Measurements from ENCODE around the gene ABCD4. TPM values are rescaled to one million over a fixed set of nuclear protein-coding genes. Genes with fewer than 3 reads are reported as not detected.

The ABCD4 gene
- total and polyA plus RNA-seq, 2 donors = 28.3 to 95.7 TPM

GRCh38 chr14:74267588-74267987 is 35.1 kb downstream of the ABCD4 start:
- DNase-seq (ENCODE audit: low read depth in 6 of 9, low spot score in 9 of 9) = no peak
- Histone ChIP-seq H3K4me3 (ENCODE audit: low read length in 2 of 2) (no peak overlapping the region), H3K9me3 (ENCODE audit: control insufficient read depth in 2 of 2, insufficient read depth in 1 of 2, low read length in 1 of 2) (no peaks in the 10 kb centered on the region), H3K36me3 (ENCODE audit: control insufficient read depth in 2 of 2, insufficient read depth in 2 of 2, low read length in 1 of 2) (no peaks in the 10 kb centered on the region), H3K4me1 (ENCODE audit: control insufficient read depth in 2 of 2, insufficient read depth in 2 of 2, low read length in 2 of 2) (no peaks in the 10 kb centered on the region), H3K27me3 (ENCODE audit: control insufficient read depth in 2 of 2, insufficient read depth in 1 of 2, low read length in 1 of 2) (peaks cover 0 to 18% of the 10 kb centered on the region in 2 donors), H3K27ac (ENCODE audit: low read depth in 1 of 2, low read length in 1 of 2) (no peak overlapping the region)
- WGBS = 85% methylated on average over 3 of the region's 3 CpGs

GRCh38 chr14:74265301-74265965 is 37.3 kb downstream of the ABCD4 start:
- no peaks in the 10 kb centered on the region for H3K9me3 ChIP-seq (ENCODE audit: control insufficient read depth in 2 of 2, insufficient read depth in 1 of 2, low read length in 1 of 2)
- H3K36me3 ChIP-seq (ENCODE audit: control insufficient read depth in 2 of 2, insufficient read depth in 2 of 2, low read length in 1 of 2) = no peaks in the 10 kb centered on the region
- H3K4me1 ChIP-seq (ENCODE audit: control insufficient read depth in 2 of 2, insufficient read depth in 2 of 2, low read length in 2 of 2) = no peaks in the 10 kb centered on the region
- no peak overlapping the region for H3K4me3 ChIP-seq (ENCODE audit: low read length in 2 of 2)
- DNase-seq (ENCODE audit: low read depth in 6 of 9, low spot score in 9 of 9) = no peak
- WGBS = 87% methylated on average over 13 of the region's 13 CpGs
- peaks cover 0 to 19% of the 10 kb centered on the region in 2 donors for H3K27me3 ChIP-seq (ENCODE audit: control insufficient read depth in 2 of 2, insufficient read depth in 1 of 2, low read length in 1 of 2)
- H3K27ac ChIP-seq (ENCODE audit: low read depth in 1 of 2, low read length in 1 of 2) = no peak overlapping the region

DNA sequence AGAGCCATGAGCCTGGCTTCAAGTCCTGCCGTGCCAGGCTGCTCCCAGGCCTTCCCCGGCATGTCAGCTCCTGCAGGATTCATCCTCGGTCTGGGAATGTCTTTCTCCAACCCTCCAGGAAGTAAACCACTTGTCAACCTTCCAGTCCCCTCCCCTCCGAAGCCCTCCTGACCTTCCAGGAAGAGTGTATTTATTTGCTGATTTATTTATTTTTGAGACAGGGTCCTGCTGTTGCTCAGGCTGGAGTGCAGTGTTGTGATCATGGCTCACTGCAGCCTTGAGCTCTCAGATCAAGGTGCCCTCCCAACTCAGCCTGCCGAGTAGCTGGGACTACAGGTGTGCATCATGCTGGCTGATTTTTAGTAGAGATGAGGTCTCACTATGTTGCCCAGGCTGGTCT is 38.8 kb downstream of the ABCD4 start:
- DNase-seq (ENCODE audit: low read depth in 6 of 9, low spot score in 9 of 9) = no peak
- Histone ChIP-seq H3K36me3 (ENCODE audit: control insufficient read depth in 2 of 2, insufficient read depth in 2 of 2, low read length in 1 of 2) (no peaks in the 10 kb centered on the region), H3K4me1 (ENCODE audit: control insufficient read depth in 2 of 2, insufficient read depth in 2 of 2, low read length in 2 of 2) (no peaks in the 10 kb centered on the region), H3K27me3 (ENCODE audit: control insufficient read depth in 2 of 2, insufficient read depth in 1 of 2, low read length in 1 of 2) (peaks cover 0 to 33% of the 10 kb centered on the region in 2 donors), H3K4me3 (ENCODE audit: low read length in 2 of 2) (no peak overlapping the region), H3K9me3 (ENCODE audit: control insufficient read depth in 2 of 2, insufficient read depth in 1 of 2, low read length in 1 of 2) (no peaks in the 10 kb centered on the region), H3K27ac (ENCODE audit: low read depth in 1 of 2, low read length in 1 of 2) (no peak overlapping the region)
- WGBS = 87% methylated on average over 5 of the region's 5 CpGs

GRCh38 chr14:74263181-74263580 is 39.6 kb downstream of the ABCD4 start:
- Histone ChIP-seq H3K9me3 (ENCODE audit: control insufficient read depth in 2 of 2, insufficient read depth in 1 of 2, low read length in 1 of 2) (no peaks in the 10 kb centered on the region), H3K27me3 (ENCODE audit: control insufficient read depth in 2 of 2, insufficient read depth in 1 of 2, low read length in 1 of 2) (peaks cover 5 to 39% of the 10 kb centered on the region in 2 donors), H3K36me3 (ENCODE audit: control insufficient read depth in 2 of 2, insufficient read depth in 2 of 2, low read length in 1 of 2) (no peaks in the 10 kb centered on the region), H3K27ac (ENCODE audit: low read depth in 1 of 2, low read length in 1 of 2) (no peak overlapping the region), H3K4me3 (ENCODE audit: low read length in 2 of 2) (no peak overlapping the region), H3K4me1 (ENCODE audit: control insufficient read depth in 2 of 2, insufficient read depth in 2 of 2, low read length in 2 of 2) (peaks cover under 1 to 3% of the 10 kb centered on the region in 2 donors)
- DNase-seq (ENCODE audit: low read depth in 6 of 9, low spot score in 9 of 9) = no peak
- 91% methylated on average over 9 of the region's 9 CpGs for WGBS

DNA sequence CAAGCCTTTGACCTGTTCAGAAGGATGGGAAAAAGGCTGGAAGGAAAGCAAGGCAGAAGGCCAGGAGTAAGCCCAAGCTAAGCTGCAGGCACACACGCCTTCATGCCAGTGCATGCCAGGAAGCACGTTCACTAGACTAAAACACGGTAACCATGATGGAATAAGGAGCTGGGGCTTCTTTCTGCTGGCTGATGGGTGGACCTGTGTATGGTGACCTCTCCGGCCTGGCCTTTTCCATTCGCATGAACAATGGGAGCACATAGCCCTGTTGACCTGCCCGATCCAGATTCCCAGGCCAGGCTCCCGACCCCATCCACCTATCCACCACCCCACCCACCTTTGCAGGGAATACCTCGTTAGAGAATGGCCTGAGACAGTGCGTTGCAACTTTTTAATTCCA is 40.7 kb downstream of the ABCD4 start:
- Histone ChIP-seq H3K36me3 (ENCODE audit: control insufficient read depth in 2 of 2, insufficient read depth in 2 of 2, low read length in 1 of 2) (no peaks in the 10 kb centered on the region), H3K4me3 (ENCODE audit: low read length in 2 of 2) (no peak overlapping the region), H3K4me1 (ENCODE audit: control insufficient read depth in 2 of 2, insufficient read depth in 2 of 2, low read length in 2 of 2) (peaks cover 6 to 10% of the 10 kb centered on the region in 2 donors), H3K27me3 (ENCODE audit: control insufficient read depth in 2 of 2, insufficient read depth in 1 of 2, low read length in 1 of 2) (peaks cover 10 to 43% of the 10 kb centered on the region in 2 donors), H3K27ac (ENCODE audit: low read depth in 1 of 2, low read length in 1 of 2) (no peak overlapping the region), H3K9me3 (ENCODE audit: control insufficient read depth in 2 of 2, insufficient read depth in 1 of 2, low read length in 1 of 2) (no peaks in the 10 kb centered on the region)
- WGBS = 96% methylated on average over 9 of the region's 9 CpGs
- DNase-seq (ENCODE audit: low read depth in 6 of 9, low spot score in 9 of 9) = no peak

- Histone ChIP-seq H3K27me3 (ENCODE audit: control insufficient read depth in 2 of 2, insufficient read depth in 1 of 2, low read length in 1 of 2) (peaks cover 10 to 46% of the 10 kb centered on the region in 2 donors), H3K4me1 (ENCODE audit: control insufficient read depth in 2 of 2, insufficient read depth in 2 of 2, low read length in 2 of 2) (peaks cover 8 to 12% of the 10 kb centered on the region in 2 donors), H3K9me3 (ENCODE audit: control insufficient read depth in 2 of 2, insufficient read depth in 1 of 2, low read length in 1 of 2) (peaks cover 0 to 3% of the 10 kb centered on the region in 2 donors), H3K27ac (ENCODE audit: low read depth in 1 of 2, low read length in 1 of 2) (no peak overlapping the region), H3K36me3 (ENCODE audit: control insufficient read depth in 2 of 2, insufficient read depth in 2 of 2, low read length in 1 of 2) (no peaks in the 10 kb centered on the region), H3K4me3 (ENCODE audit: low read length in 2 of 2) (no peak overlapping the region)
- DNase-seq (ENCODE audit: low read depth in 6 of 9, low spot score in 9 of 9) = no peak
- 87% methylated on average over 4 of the region's 4 CpGs for WGBS
These were observed 41.4 kb downstream of the ABCD4 start for GRCh38 chr14:74261288-74261687.

DNA sequence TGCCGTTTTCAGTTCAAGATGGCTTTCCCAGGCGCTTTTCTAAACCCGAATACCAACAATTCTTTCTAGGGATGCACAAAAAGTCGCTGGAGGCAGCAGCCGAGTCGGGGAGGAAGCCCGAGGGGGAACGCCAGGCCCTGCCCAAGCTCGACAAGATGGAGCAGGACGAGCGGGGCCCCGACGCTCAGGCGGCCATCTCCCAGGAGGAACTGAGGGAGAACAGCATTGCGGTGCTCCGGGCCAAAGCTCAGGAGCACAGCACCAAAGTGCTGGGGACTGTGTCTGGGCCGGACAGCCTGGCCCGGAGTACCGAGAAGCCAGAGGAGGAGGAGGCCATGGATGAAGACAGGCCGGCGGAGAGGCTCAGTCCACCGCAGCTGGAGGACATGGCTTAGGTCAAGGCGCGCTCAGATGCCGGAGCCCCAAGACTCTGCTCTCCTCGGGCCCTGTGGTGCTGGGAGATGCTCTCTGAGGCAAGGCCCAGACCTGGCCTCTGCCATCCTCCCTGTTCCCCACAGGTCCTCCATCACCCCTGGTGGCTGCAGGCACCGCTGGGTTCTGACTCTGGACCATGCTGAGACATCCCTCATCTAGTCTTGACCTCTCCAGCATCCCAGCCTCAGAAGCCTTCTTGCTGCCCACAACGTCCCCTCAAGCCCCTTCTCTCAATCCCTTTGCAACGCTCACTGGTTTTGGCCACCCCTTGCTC is 42.1 kb downstream of the ABCD4 start:
- peaks cover 8 to 12% of the 10 kb centered on the region in 2 donors for H3K4me1 ChIP-seq (ENCODE audit: control insufficient read depth in 2 of 2, insufficient read depth in 2 of 2, low read length in 2 of 2)
- H3K9me3 ChIP-seq (ENCODE audit: control insufficient read depth in 2 of 2, insufficient read depth in 1 of 2, low read length in 1 of 2) = peaks cover 0 to 3% of the 10 kb centered on the region in 2 donors
- DNase-seq (ENCODE audit: low read depth in 6 of 9, low spot score in 9 of 9) = no peak
- no peaks in the 10 kb centered on the region for H3K36me3 ChIP-seq (ENCODE audit: control insufficient read depth in 2 of 2, insufficient read depth in 2 of 2, low read length in 1 of 2)
- H3K4me3 ChIP-seq (ENCODE audit: low read length in 2 of 2) = no peak overlapping the region
- peaks cover 10 to 46% of the 10 kb centered on the region in 2 donors for H3K27me3 ChIP-seq (ENCODE audit: control insufficient read depth in 2 of 2, insufficient read depth in 1 of 2, low read length in 1 of 2)
- no peak overlapping the region for H3K27ac ChIP-seq (ENCODE audit: low read depth in 1 of 2, low read length in 1 of 2)
- 97% methylated on average over 29 of the region's 29 CpGs for WGBS

GRCh38 chr14:74259513-74259912 is 43.2 kb downstream of the ABCD4 start:
- no peak overlapping the region for H3K27ac ChIP-seq (ENCODE audit: low read depth in 1 of 2, low read length in 1 of 2)
- peaks cover 10 to 50% of the 10 kb centered on the region in 2 donors for H3K27me3 ChIP-seq (ENCODE audit: control insufficient read depth in 2 of 2, insufficient read depth in 1 of 2, low read length in 1 of 2)
- H3K36me3 ChIP-seq (ENCODE audit: control insufficient read depth in 2 of 2, insufficient read depth in 2 of 2, low read length in 1 of 2) = no peaks in the 10 kb centered on the region
- DNase-seq (ENCODE audit: low read depth in 6 of 9, low spot score in 9 of 9) = no peak
- H3K9me3 ChIP-seq (ENCODE audit: control insufficient read depth in 2 of 2, insufficient read depth in 1 of 2, low read length in 1 of 2) = peaks cover 0 to 3% of the 10 kb centered on the region in 2 donors
- 98% methylated on average over 12 of the region's 12 CpGs for WGBS
- peaks cover 8 to 12% of the 10 kb centered on the region in 2 donors for H3K4me1 ChIP-seq (ENCODE audit: control insufficient read depth in 2 of 2, insufficient read depth in 2 of 2, low read length in 2 of 2)
- no peak overlapping the region for H3K4me3 ChIP-seq (ENCODE audit: low read length in 2 of 2)

GRCh38 chr14:74258764-74259035 is 44.0 kb downstream of the ABCD4 start:
- 91% methylated on average over 3 of the region's 3 CpGs for WGBS
- H3K9me3 ChIP-seq (ENCODE audit: control insufficient read depth in 2 of 2, insufficient read depth in 1 of 2, low read length in 1 of 2) = peaks cover 0 to 3% of the 10 kb centered on the region in 2 donors
- peaks cover 12 to 53% of the 10 kb centered on the region in 2 donors for H3K27me3 ChIP-seq (ENCODE audit: control insufficient read depth in 2 of 2, insufficient read depth in 1 of 2, low read length in 1 of 2)
- no peak for DNase-seq (ENCODE audit: low read depth in 6 of 9, low spot score in 9 of 9)
- no peak overlapping the region for H3K4me3 ChIP-seq (ENCODE audit: low read length in 2 of 2)
- no peaks in the 10 kb centered on the region for H3K36me3 ChIP-seq (ENCODE audit: control insufficient read depth in 2 of 2, insufficient read depth in 2 of 2, low read length in 1 of 2)
- peaks cover 8 to 12% of the 10 kb centered on the region in 2 donors for H3K4me1 ChIP-seq (ENCODE audit: control insufficient read depth in 2 of 2, insufficient read depth in 2 of 2, low read length in 2 of 2)
- no peak overlapping the region for H3K27ac ChIP-seq (ENCODE audit: low read depth in 1 of 2, low read length in 1 of 2)
